RWPE1 (cell line): ENCODE measurements around the gene TRIM66.

Experiments used
- CTCF ChIA-PET: fragments of 350-600 bp; sonication (Branson Sonifier 250); formaldehyde crosslinking; extraction: SDS; loops from one replicate; lab custom pipeline; 2021; lab: Yijun Ruan, JAX
- POLR2A ChIA-PET: fragments of 400-600 bp; formaldehyde crosslinking; extraction: SDS; loops from one replicate; lab custom pipeline; 2020; ENCODE audit warnings: antibody characterized with exemption; ENCODE audit not compliant: low non-redundant PET; lab: Yijun Ruan, JAX
- DNase-seq: peaks from one replicate; pipeline ENCODE4 v3.0.0; 2012; ENCODE audit warnings: low spot score
- H3K27ac ChIP-seq: fragments of 450-650 bp; 2 replicates; pipeline ENCODE4 v1.5.1; 2017
- TF ChIP-seq, protein P1 (sequence below): fragments of 450-650 bp; conservative IDR thresholded peaks from 2 replicates; pipeline ENCODE4 v1.5.1; 2017; ENCODE audit warnings: low read depth, mild to moderate bottlenecking

The TRIM66 gene

DNA sequence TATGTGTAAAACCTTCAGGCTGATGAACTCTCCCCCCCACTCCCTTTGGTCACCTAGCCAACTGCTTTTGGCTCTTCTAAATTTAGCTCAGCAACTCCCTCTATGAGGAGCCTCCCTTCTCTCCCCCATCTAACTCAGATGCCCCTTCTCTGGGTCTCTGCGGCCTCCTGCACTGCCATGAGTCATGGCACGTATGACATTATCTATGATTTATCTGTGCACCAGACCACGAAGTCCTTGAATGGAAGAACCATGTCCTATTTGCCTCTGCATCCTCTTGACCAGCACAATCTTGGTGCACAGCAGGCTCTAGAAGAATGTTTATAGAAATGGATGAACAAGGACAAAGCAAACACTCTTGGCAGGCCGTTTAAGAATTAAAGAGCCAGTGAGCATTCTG lies 46.1 kb upstream of the TRIM66 start:
- CTCF ChIA-PET, result interaction anchor here (0.6 kb wide), 1 partner anchor 19 kb away, joined by 3 read pairs; no protein-coding TSS in a partner anchor
- no peak for DNase-seq
- TF ChIP-seq, protein P1, sequence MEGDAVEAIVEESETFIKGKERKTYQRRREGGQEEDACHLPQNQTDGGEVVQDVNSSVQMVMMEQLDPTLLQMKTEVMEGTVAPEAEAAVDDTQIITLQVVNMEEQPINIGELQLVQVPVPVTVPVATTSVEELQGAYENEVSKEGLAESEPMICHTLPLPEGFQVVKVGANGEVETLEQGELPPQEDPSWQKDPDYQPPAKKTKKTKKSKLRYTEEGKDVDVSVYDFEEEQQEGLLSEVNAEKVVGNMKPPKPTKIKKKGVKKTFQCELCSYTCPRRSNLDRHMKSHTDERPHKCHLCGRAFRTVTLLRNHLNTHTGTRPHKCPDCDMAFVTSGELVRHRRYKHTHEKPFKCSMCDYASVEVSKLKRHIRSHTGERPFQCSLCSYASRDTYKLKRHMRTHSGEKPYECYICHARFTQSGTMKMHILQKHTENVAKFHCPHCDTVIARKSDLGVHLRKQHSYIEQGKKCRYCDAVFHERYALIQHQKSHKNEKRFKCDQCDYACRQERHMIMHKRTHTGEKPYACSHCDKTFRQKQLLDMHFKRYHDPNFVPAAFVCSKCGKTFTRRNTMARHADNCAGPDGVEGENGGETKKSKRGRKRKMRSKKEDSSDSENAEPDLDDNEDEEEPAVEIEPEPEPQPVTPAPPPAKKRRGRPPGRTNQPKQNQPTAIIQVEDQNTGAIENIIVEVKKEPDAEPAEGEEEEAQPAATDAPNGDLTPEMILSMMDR, result no peak
- POLR2A ChIA-PET, result no interaction called here
- no peak overlapping the region for H3K27ac ChIP-seq

DNA sequence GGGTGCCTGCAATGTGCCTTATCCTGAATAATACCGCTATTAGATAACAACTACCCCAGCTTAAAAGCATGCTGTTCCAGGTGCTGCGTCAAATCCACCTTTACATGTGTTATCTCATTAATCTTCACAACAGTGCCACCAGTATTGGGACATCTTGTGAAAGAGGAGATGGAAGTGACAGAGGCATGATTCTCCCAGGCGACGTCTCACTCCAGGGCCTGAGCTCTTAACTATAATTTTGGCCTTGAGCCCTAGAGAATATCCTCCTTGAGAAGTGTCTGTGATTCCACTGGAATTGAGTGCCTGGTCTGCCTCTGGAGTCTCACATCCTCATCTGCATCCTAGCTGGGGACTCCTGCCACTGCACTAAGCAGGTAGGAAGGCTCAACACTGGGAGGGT lies 43.9 kb upstream of the TRIM66 start:
- POLR2A ChIA-PET, result no interaction called here
- CTCF ChIA-PET, result no interaction called here
- TF ChIP-seq, protein P1, result no peak
- H3K27ac ChIP-seq, result no peak overlapping the region
- DNase-seq, result no peak

DNA sequence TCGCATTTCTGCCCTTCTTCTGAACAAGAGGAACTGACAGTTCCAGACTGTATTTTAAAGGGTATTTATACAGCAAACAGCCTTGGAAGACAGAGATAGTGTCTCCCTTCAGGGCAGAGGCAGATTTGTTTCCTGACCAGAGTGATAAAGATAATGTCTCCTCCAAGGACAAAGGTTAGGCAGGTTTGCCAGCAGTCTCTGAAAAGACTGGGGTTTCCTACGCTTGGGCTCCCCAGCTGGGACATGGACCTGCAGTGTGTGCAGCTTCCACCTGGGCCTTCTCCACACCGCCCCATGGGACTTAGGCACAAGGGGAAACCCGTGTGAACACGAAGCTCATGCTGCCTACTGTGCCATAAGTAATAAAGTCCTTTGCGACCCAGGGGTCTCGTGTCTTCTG lies 42.2 kb upstream of the TRIM66 start:
- DNase-seq, result no peak
- TF ChIP-seq, protein P1, result no peak
- no peak overlapping the region for H3K27ac ChIP-seq
- ChIA-PET POLR2A (no interaction called here), CTCF (no interaction called here)

DNA sequence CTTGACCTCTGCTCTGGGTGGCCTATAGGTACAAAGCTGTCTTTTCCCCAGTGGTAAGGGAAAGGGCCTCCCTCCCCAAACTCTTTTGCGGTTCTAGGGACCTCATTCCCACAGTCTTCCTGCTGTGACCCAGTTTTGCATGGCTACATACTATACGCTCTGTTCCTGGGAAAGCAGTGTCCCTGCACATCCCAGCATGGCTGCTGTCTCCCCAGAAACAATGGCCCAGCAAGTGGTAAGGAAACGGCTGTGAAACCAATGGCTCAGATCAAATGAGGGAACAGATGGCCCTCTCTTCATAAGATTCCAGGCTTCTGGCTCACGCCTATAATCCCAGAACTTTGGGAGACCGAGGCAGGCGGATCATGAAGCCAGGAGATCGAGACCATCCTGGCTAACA lies 41.2 kb upstream of the TRIM66 start:
- TF ChIP-seq, protein P1, result no peak
- ChIA-PET CTCF (interaction anchor here (0.7 kb wide), 1 partner anchor 221 kb away, joined by 3 read pairs; no protein-coding TSS in a partner anchor), POLR2A (no interaction called here)
- no peak for DNase-seq
- peak overlapping the region; percentile 2 for H3K27ac ChIP-seq

DNA sequence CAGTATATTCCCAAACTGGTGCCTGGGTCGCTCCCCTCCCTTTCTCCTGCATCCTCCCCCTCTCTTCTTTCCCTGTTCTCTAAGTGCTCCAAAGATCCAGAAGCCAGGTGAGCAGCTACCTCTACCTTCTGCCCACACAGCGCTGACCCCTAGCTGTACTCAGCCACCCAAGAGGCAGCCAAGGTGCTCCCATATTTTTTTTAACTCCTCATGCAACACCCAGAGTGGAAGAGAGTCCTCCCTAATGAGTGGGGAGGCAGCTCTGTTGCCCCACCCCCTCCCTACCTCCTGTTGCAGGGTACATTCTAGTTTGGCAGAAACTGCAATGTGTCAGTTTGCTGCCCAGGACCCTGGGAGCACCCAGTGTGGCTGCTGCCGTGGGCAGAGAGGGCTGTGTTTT lies 40.3 kb upstream of the TRIM66 start:
- POLR2A ChIA-PET, result no interaction called here
- CTCF ChIA-PET, result no interaction called here
- H3K27ac ChIP-seq, result peak overlapping the region; percentile 96
- TF ChIP-seq, protein P1, result no peak
- no peak for DNase-seq

DNA sequence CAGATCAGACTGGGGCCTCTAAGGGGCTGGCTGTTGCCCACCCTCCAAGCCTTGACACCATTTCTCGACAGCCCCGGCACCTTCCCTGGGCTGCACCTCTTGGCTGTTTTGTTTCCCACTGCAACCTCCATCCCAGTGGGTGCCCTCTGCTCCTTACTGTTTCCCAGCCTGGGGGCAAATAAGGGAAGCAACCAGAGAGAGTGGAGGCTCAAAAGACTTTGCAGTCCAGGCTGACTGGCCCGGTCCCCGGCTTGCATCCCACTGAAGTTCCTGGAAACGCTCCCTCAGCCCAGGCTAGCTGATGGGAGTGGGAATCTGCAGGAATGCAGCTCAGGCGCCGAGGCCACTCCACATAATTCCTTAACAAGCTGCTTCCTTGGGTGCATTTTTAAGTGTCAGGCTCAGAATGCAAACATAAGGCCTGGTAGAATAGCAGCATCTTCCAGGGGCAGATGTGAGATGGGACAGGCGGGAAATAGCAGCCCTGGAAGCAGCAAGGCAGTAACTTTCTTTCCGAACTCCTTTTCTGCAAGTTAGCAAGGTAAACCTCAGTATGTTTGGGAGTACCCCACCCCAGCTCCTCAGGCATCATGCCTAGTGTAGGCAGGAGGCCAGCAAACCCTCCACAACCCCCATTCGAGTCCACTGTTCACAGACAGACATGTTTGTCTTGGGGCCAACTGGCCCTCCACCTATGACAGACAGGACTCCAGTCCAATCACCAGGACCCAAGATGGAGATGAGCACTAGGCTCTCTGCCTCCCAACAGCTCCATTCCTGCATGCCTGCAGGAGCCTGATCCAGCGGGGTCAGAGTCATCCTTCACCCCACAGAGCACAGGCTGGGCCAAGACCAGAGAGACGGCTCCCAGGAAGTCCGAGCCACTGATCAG lies 39.4 kb upstream of the TRIM66 start:
- H3K27ac ChIP-seq, result peak overlapping the region; percentile 96
- DNase-seq, result peak; percentile 46
- CTCF ChIA-PET, result interaction anchor here (0.6 to 0.7 kb wide), 2 partner anchors 52 to 88 kb away, joined by 3 to 4 read pairs; no protein-coding TSS in a partner anchor
- TF ChIP-seq, protein P1, result no peak
- POLR2A ChIA-PET, result no interaction called here
